Medulla oblongata (tissue), 1 donor: Measurements from ENCODE around the gene FIGNL2.

ENCODE experiments used
- DNase-seq: peaks from one replicate; pipeline ENCODE4 v3.0.0-alpha.2; 2015; ENCODE audit errors: extremely low spot score

Gene FIGNL2

GRCh38 chr12:51855586-51856428 lies 7.3 kb upstream of the FIGNL2 start:
- DNase-seq, result no peak

- DNase-seq, result no peak
Observed at GRCh38 chr12:51852404-51853137, 4.1 kb upstream of the FIGNL2 start.

- no peak for DNase-seq
Observed at GRCh38 chr12:51851413-51852124, 3.1 kb upstream of the FIGNL2 start.

- DNase-seq, result no peak
Observed at GRCh38 chr12:51850965-51851299, 2.4 kb upstream of the FIGNL2 start.

GRCh38 chr12:51850081-51850964 lies 1.8 kb upstream of the FIGNL2 start:
- DNase-seq, result no peak

GRCh38 chr12:51848841-51849735 lies 570 bp upstream of the FIGNL2 start:
- DNase-seq, result no peak

- no peak for DNase-seq
Observed at GRCh38 chr12:51847643-51848325, 734 bp downstream of the FIGNL2 start.

GRCh38 chr12:51846911-51847642 lies 1.4 kb downstream of the FIGNL2 start:
- no peak for DNase-seq

- no peak for DNase-seq
Observed at GRCh38 chr12:51846271-51846691, 2.2 kb downstream of the FIGNL2 start.

GRCh38 chr12:51845482-51845881 lies 3.0 kb downstream of the FIGNL2 start:
- no peak for DNase-seq

GRCh38 chr12:51844854-51845253 lies 3.7 kb downstream of the FIGNL2 start:
- no peak for DNase-seq

- DNase-seq, result no peak
Observed at GRCh38 chr12:51841727-51842126, 6.8 kb downstream of the FIGNL2 start.

GRCh38 chr12:51840966-51841365 lies 7.6 kb downstream of the FIGNL2 start:
- DNase-seq, result no peak

- DNase-seq, result no peak
Observed at GRCh38 chr12:51839310-51839947, 9.1 kb downstream of the FIGNL2 start.

GRCh38 chr12:51838762-51839161 lies 9.8 kb downstream of the FIGNL2 start:
- DNase-seq, result no peak

- DNase-seq, result no peak
Observed at GRCh38 chr12:51838036-51838435, 10.5 kb downstream of the FIGNL2 start.

GRCh38 chr12:51837286-51837685 lies 11.2 kb downstream of the FIGNL2 start:
- no peak for DNase-seq

- DNase-seq, result no peak
Observed at GRCh38 chr12:51836827-51837173, 11.7 kb downstream of the FIGNL2 start.
